SK-N-SH treated with all-trans-retinoic acid at 6 μM for 48 hours (cell line): ENCODE data around the gene ZSCAN10.

Source experiments
- ATAC-seq: fragments of 200-7000 bp; cut with Tn5 transposase; 3 replicates; pipeline ENCODE4 v1.9.1; 2020; ENCODE audit warnings: mild to moderate bottlenecking, moderate library complexity
- ARNTL ChIP-seq: fragments of 450-650 bp; formaldehyde crosslinking; IDR thresholded peaks from 2 replicates; pipeline ENCODE4 v1.5.0; 2020; ENCODE audit warnings: low read depth, mild to moderate bottlenecking, moderate library complexity, borderline replicate concordance
- BACH2 ChIP-seq: fragments of 250-450 bp; sonication (Bioruptor Pico); IDR thresholded peaks from 2 replicates; pipeline ENCODE4 v1.9.0; 2021; ENCODE audit warnings: mild to moderate bottlenecking, borderline replicate concordance
- CREB5 ChIP-seq: fragments of 250-450 bp; sonication (Bioruptor Pico); IDR thresholded peaks from 2 replicates; pipeline ENCODE4 v1.5.1; 2020; ENCODE audit warnings: low read depth, mild to moderate bottlenecking, moderate library complexity
- CSDC2 ChIP-seq: fragments of 250-450 bp; sonication (Bioruptor Pico); IDR thresholded peaks from 2 replicates; pipeline ENCODE4 v1.5.0; 2020; ENCODE audit warnings: mild to moderate bottlenecking, moderate library complexity
- CSRNP3 ChIP-seq: fragments of 250-450 bp; sonication (Bioruptor Pico); IDR thresholded peaks from 2 replicates; pipeline ENCODE4 v1.5.1; 2021; ENCODE audit warnings: mild to moderate bottlenecking, moderate library complexity
- ESRRG ChIP-seq: fragments of 250-450 bp; sonication (Bioruptor Pico); IDR thresholded peaks from 2 replicates; pipeline ENCODE4 v1.6.1; 2021; ENCODE audit warnings: mild to moderate bottlenecking
- GLIS3 ChIP-seq: fragments of 250-450 bp; sonication (Bioruptor Pico); IDR thresholded peaks from 2 replicates; pipeline ENCODE4 v1.5.0; 2020; ENCODE audit warnings: mild to moderate bottlenecking, moderate library complexity
- ISL1 ChIP-seq: fragments of 250-450 bp; sonication (Bioruptor Pico); IDR thresholded peaks from 2 replicates; pipeline ENCODE4 v2.1.2; 2022; ENCODE audit warnings: mild to moderate bottlenecking, moderate library complexity
- OSR1 ChIP-seq: fragments of 250-450 bp; sonication (Bioruptor Pico); IDR thresholded peaks from 2 replicates; pipeline ENCODE4 v1.8.0; 2022; ENCODE audit warnings: moderate library complexity, mild to moderate bottlenecking, inconsistent platforms
- PATZ1 ChIP-seq: fragments of 250-450 bp; sonication (Bioruptor Pico); IDR thresholded peaks from 2 replicates; pipeline ENCODE4 v1.8.0; 2020; ENCODE audit warnings: mild to moderate bottlenecking, moderate library complexity, borderline replicate concordance
- POU6F1 ChIP-seq: fragments of 250-450 bp; sonication (Bioruptor Pico); IDR thresholded peaks from 2 replicates; pipeline ENCODE4 v1.8.0; 2021; ENCODE audit warnings: low read depth, mild to moderate bottlenecking, moderate library complexity, borderline replicate concordance
- PPARA ChIP-seq: fragments of 250-450 bp; sonication (Bioruptor Pico); IDR thresholded peaks from 2 replicates; pipeline ENCODE4 v1.5.0; 2020; ENCODE audit warnings: mild to moderate bottlenecking, borderline replicate concordance
- RARB ChIP-seq: fragments of 250-450 bp; sonication (Bioruptor Pico); IDR thresholded peaks from 2 replicates; pipeline ENCODE4 v1.8.0; 2021; ENCODE audit warnings: mild to moderate bottlenecking, moderate library complexity
- SNAI2 ChIP-seq: fragments of 250-450 bp; sonication (Bioruptor Pico); IDR thresholded peaks from 2 replicates; pipeline ENCODE4 v1.5.0; 2020; ENCODE audit warnings: mild to moderate bottlenecking, moderate library complexity
- TCF4 ChIP-seq: fragments of 250-450 bp; sonication (Bioruptor Pico); IDR thresholded peaks from 2 replicates; pipeline ENCODE4 v1.8.0; 2021; ENCODE audit warnings: mild to moderate bottlenecking, moderate library complexity, borderline replicate concordance
- TOX ChIP-seq: fragments of 250-450 bp; sonication (Bioruptor Pico); IDR thresholded peaks from 2 replicates; pipeline ENCODE4 v1.8.0; 2021; ENCODE audit warnings: mild to moderate bottlenecking, moderate library complexity, borderline replicate concordance
- TSHZ2 ChIP-seq: fragments of 250-450 bp; sonication (Bioruptor Pico); IDR thresholded peaks from 2 replicates; pipeline ENCODE4 v1.5.0; 2020; ENCODE audit warnings: mild to moderate bottlenecking, moderate library complexity
- ZC3H10 ChIP-seq: fragments of 250-450 bp; sonication (Bioruptor Pico); IDR thresholded peaks from 2 replicates; pipeline ENCODE4 v1.5.1; 2021; ENCODE audit warnings: mild to moderate bottlenecking, moderate library complexity
- ZFP3 ChIP-seq: fragments of 250-450 bp; sonication (Bioruptor Pico); IDR thresholded peaks from 2 replicates; pipeline ENCODE4 v1.5.0; 2020; ENCODE audit warnings: mild to moderate bottlenecking, moderate library complexity
- ZFP30 ChIP-seq: fragments of 450-650 bp; formaldehyde crosslinking; IDR thresholded peaks from 2 replicates; pipeline ENCODE4 v1.5.0; 2022; ENCODE audit warnings: mild to moderate bottlenecking, moderate library complexity
- ZNF565 ChIP-seq: fragments of 450-650 bp; formaldehyde crosslinking; conservative IDR thresholded peaks from 2 replicates; pipeline ENCODE4 v1.5.0; 2020; ENCODE audit warnings: low read depth, mild to moderate bottlenecking, moderate library complexity
- ZNF70 ChIP-seq: fragments of 450-650 bp; formaldehyde crosslinking; IDR thresholded peaks from 2 replicates; pipeline ENCODE4 v1.5.0; 2020; ENCODE audit warnings: mild to moderate bottlenecking, moderate library complexity
- ZNF8 ChIP-seq: fragments of 450-650 bp; formaldehyde crosslinking; IDR thresholded peaks from 2 replicates; pipeline ENCODE4 v1.5.0; 2020; ENCODE audit warnings: mild to moderate bottlenecking, moderate library complexity

Gene ZSCAN10

GRCh38 chr16:3115003-3115402 is 15.9 kb upstream of the ZSCAN10 start:
- TF ChIP-seq GLIS3: no peak
- no peak for TF ChIP-seq PPARA (CRISPR knock-in tag)
- TF ChIP-seq TSHZ2 (CRISPR knock-in tag): no peak
- TF ChIP-seq TOX (CRISPR knock-in tag): no peak
- no peak for TF ChIP-seq CSDC2
- no peak for TF ChIP-seq ZC3H10
- TF ChIP-seq PATZ1 (CRISPR knock-in tag): no peak
- ATAC-seq: no peak

- TF ChIP-seq ZNF70 (CRISPR knock-in tag) (no peak), CSRNP3 (CRISPR knock-in tag) (no peak), BACH2 (CRISPR knock-in tag) (no peak), TCF4 (no peak), OSR1 (no peak), ZNF565 (no peak), ARNTL (CRISPR knock-in tag) (no peak), SNAI2 (CRISPR knock-in tag) (no peak), RARB (CRISPR knock-in tag) (no peak), ESRRG (no peak), CSDC2 (no peak), TSHZ2 (CRISPR knock-in tag) (no peak), GLIS3 (no peak)
- no peak for ATAC-seq
These were observed 14.8 kb upstream of the ZSCAN10 start for GRCh38 chr16:3113765-3114479.

GRCh38 chr16:3112881-3113574 is 13.9 kb upstream of the ZSCAN10 start:
- peak; percentile 46 for ATAC-seq
- TF ChIP-seq CSRNP3 (CRISPR knock-in tag) (no peak), RARB (CRISPR knock-in tag) (no peak), ISL1 (CRISPR knock-in tag) (no peak), TOX (CRISPR knock-in tag) (no peak), ARNTL (CRISPR knock-in tag) (no peak), BACH2 (CRISPR knock-in tag) (no peak), ZNF8 (CRISPR knock-in tag) (no peak), POU6F1 (CRISPR knock-in tag) (no peak), CREB5 (CRISPR knock-in tag) (no peak), ESRRG (no peak), ZNF70 (CRISPR knock-in tag) (no peak), ZFP3 (CRISPR knock-in tag) (no peak), GLIS3 (no peak), ZFP30 (no peak), CSDC2 (no peak), TCF4 (no peak)
